ENCODE results near the gene OMP. TPM values are rescaled to one million over a fixed set of nuclear protein-coding genes. Genes with fewer than 3 reads are reported as not detected.

Gene OMP
- total and polyA plus RNA-seq, 2 of the 4 experiments (the other 2 are of a cell fraction), result 0.27 TPM; not detected in 1

GRCh38 chr11:77115181-77115611 is 12.6 kb downstream of the OMP start:
- no peaks in the 10 kb centered on the region for H3K79me1 ChIP-seq (ENCODE audit: low read depth in 1 of 2, low read length in 2 of 2)
- H3K4me2 ChIP-seq (ENCODE audit: low read depth, low read length), result no peak overlapping the region
- no peak overlapping the region for H2AK5ac ChIP-seq (ENCODE audit: low read depth, low read length)
- CTCF ChIA-PET, result interaction anchor here (2.4 kb wide), 1 partner anchor 12 kb away, joined by 6 read pairs; no protein-coding TSS in a partner anchor
- H4K91ac ChIP-seq (ENCODE audit: insufficient read depth, low read depth, low read length), result no peak overlapping the region
- no peak overlapping the region for H3K4me3 ChIP-seq (ENCODE audit: insufficient read depth, low read depth, low read length)
- H3K18ac ChIP-seq (ENCODE audit: low read depth, low read length), result no peak overlapping the region
- H3K27ac ChIP-seq (ENCODE audit: insufficient read depth, low read length), result no peak overlapping the region
- H3K56ac ChIP-seq (ENCODE audit: extremely low read depth, insufficient read depth, low read length), result no peak overlapping the region
- BruUV-seq (replicated peaks), result no TSS peak
- H2BK20ac ChIP-seq (ENCODE audit: low read depth, low read length), result no peak overlapping the region
- H3K4ac ChIP-seq (ENCODE audit: low read depth, low read length), result no peak overlapping the region
- peaks cover 21% of the 10 kb centered on the region; the same call in 1 of the 2 replicates for H3K36me3 ChIP-seq (ENCODE audit: control insufficient read depth, insufficient read depth, low read length)
- no peak overlapping the region for H4K5ac ChIP-seq (ENCODE audit: low read depth, low read length)
- 93% methylated on average over 11 of the region's 16 CpGs; no CpG with 5 or more reads in 1 of the 2 experiments for WGBS, 2 experiments (ENCODE audit: extremely low coverage in 2 of 2, insufficient read length in 1 of 2)
- H2BK120ac ChIP-seq (ENCODE audit: low read depth, low read length), result no peak overlapping the region
- no peak overlapping the region for H2AFZ ChIP-seq (replicated peaks; ENCODE audit: low read length, poor library complexity)
- no peak overlapping the region for H3K14ac ChIP-seq (replicated peaks; ENCODE audit: low read depth, low read length)
- intact Hi-C loops (cut with micrococcal nuclease) (no loop called here), in situ Hi-C loops (cut with MboI; ENCODE audit: low sequenced_read_pairs) (no loop called here), dilution Hi-C loops (cut with HindIII; ENCODE audit: low sequenced_read_pairs, unreplicated experiment) (no loop called here)
- no peaks in the 10 kb centered on the region for H3K4me1 ChIP-seq (ENCODE audit: control insufficient read depth, insufficient read depth, low read length)
- no peak overlapping the region for H2BK5ac ChIP-seq (ENCODE audit: low read depth, low read length, poor library complexity, severe bottlenecking)
- H3K9ac ChIP-seq (ENCODE audit: low read depth, low read length), result no peak overlapping the region
- H2BK15ac ChIP-seq (ENCODE audit: low read depth, low read length), result no peak overlapping the region
- peaks cover 3% of the 10 kb centered on the region for H3K9me1 ChIP-seq (ENCODE audit: insufficient read depth, low read length)
- no peak overlapping the region for H3K23ac ChIP-seq (ENCODE audit: low read depth, low read length)
- H4K8ac ChIP-seq (ENCODE audit: low read depth in 2 of 2, low read length in 2 of 2), result no peak overlapping the region
- ATAC-seq (ENCODE audit: low read depth) (no peak), DNase-seq (no peak)
- H3K9me3 ChIP-seq (ENCODE audit: control insufficient read depth, insufficient read depth, low read length), result no peaks in the 10 kb centered on the region
- POLR2A ChIA-PET (ENCODE audit: unreplicated experiment), result no interaction called here
- H2AK9ac ChIP-seq (replicated peaks; ENCODE audit: low read depth, low read length, poor library complexity), result peak overlapping the region; percentile 34
- TF ChIP-seq RFX5 (IDR thresholded peaks at IDR 0.05; ENCODE audit: low read depth, low read length), result no peak
- no peak for TF ChIP-seq BHLHE40 (IDR thresholded peaks at IDR 0.05; ENCODE audit: low read depth, low read length)
- TF ChIP-seq CHD1 (IDR thresholded peaks at IDR 0.05; ENCODE audit: low read depth, low read length), result no peak
- TF ChIP-seq, protein P1, sequence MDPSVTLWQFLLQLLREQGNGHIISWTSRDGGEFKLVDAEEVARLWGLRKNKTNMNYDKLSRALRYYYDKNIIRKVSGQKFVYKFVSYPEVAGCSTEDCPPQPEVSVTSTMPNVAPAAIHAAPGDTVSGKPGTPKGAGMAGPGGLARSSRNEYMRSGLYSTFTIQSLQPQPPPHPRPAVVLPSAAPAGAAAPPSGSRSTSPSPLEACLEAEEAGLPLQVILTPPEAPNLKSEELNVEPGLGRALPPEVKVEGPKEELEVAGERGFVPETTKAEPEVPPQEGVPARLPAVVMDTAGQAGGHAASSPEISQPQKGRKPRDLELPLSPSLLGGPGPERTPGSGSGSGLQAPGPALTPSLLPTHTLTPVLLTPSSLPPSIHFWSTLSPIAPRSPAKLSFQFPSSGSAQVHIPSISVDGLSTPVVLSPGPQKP (IDR thresholded peaks at IDR 0.05; ENCODE audit: borderline replicate concordance, low read depth, low read length), result no peak
- no peak for TF ChIP-seq RCOR1 (IDR thresholded peaks at IDR 0.05; ENCODE audit: insufficient replicate concordance, low read length)
- TF ChIP-seq CTCF (conservative IDR thresholded peaks at IDR 0.05; ENCODE audit: low read depth, low read length), result no peak
- TF ChIP-seq RAD21 (IDR thresholded peaks at IDR 0.05; ENCODE audit: low read length), result no peak
- TF ChIP-seq USF2 (IDR thresholded peaks at IDR 0.05; ENCODE audit: low read depth, low read length), result no peak
- no peak for TF ChIP-seq MAFK (IDR thresholded peaks at IDR 0.05; ENCODE audit: low read depth, low read length)
- no peaks in the 10 kb centered on the region; the same call in 1 of the 2 replicates for H4K20me1 ChIP-seq (ENCODE audit: insufficient read depth, low read length)
- no peaks in the 10 kb centered on the region for H3K27me3 ChIP-seq (ENCODE audit: control insufficient read depth, insufficient read depth, low read length)

Data from IMR-90 (cell line).